Aorta (tissue), 5 donors: ENCODE results near the gene ICA1L. TPM values are rescaled to one million over a fixed set of nuclear protein-coding genes. Genes with fewer than 3 reads are reported as not detected.

Experiments
- ATAC-seq: fragments of 200-7000 bp; cut with Tn5 transposase; one replicate; pipeline ENCODE4 v1.9.1; 2022; ENCODE audit warnings: moderate library complexity; ENCODE audit not compliant: low FRiP score
- DNase-seq, 2 donors: peaks; one replicate each; pipeline ENCODE4 v3.0.0-alpha.2; 2020
- H3K27ac ChIP-seq, 2 donors: one replicate each; pipeline ENCODE4 v1.5.1; 2013; ENCODE audit warnings: low read length in 2 of 2, mild to moderate bottlenecking in 2 of 2, moderate library complexity in 2 of 2, control low read depth in 1 of 2, inconsistent platforms in 1 of 2, low read depth in 1 of 2
- H3K27me3 ChIP-seq, 2 donors: one replicate each; pipeline ENCODE4 v1.6.1; 2013; ENCODE audit warnings: control low read depth in 1 of 2, low read length in 1 of 2, mild to moderate bottlenecking in 1 of 2, moderate library complexity in 1 of 2; ENCODE audit not compliant: insufficient read depth in 2 of 2, control insufficient read depth in 1 of 2
- H3K36me3 ChIP-seq, 2 donors: one replicate each; pipeline ENCODE4 v1.6.1; 2013; ENCODE audit warnings: control low read depth in 1 of 2, low read length in 1 of 2, mild to moderate bottlenecking in 1 of 2; ENCODE audit not compliant: insufficient read depth in 2 of 2, control insufficient read depth in 1 of 2
- H3K4me1 ChIP-seq, 2 donors: one replicate each; pipeline ENCODE4 v1.6.1; 2013; ENCODE audit warnings: low read length in 2 of 2, control low read depth in 1 of 2, mild to moderate bottlenecking in 1 of 2, moderate library complexity in 1 of 2; ENCODE audit not compliant: insufficient read depth in 2 of 2, control insufficient read depth in 1 of 2
- H3K4me3 ChIP-seq, 2 donors: one replicate each; pipeline ENCODE4 v1.5.1; 2013; ENCODE audit warnings: low read length in 2 of 2, control low read depth in 1 of 2, mild to moderate bottlenecking in 1 of 2
- H3K9me3 ChIP-seq: one replicate; pipeline ENCODE4 v1.6.1; 2013; ENCODE audit warnings: mild to moderate bottlenecking, low read length; ENCODE audit not compliant: control insufficient read depth
- whole genome bisulfite sequencing, 2 donors: extraction: QIAGEN DNeasy Blood & Tissue Kit; methylation state at CpG; one replicate each; pipeline ENCODE4 v1.1.7; 2013; 5-methylcytosine and 5-hydroxymethylcytosine counted together
- intact Hi-C, 2 donors: fragments of 100-400 bp; cut with DNase I; formaldehyde crosslinking; loops; one replicate each; pipeline versions ENCODE4 v1.14.2 to v1.15.0; 2022
- polyA plus RNA-seq, 2 donors: library from polyadenylated mRNA; stranded (reverse); fragments of 200-250 nt; gene quantifications; one replicate each; pipeline ENCODE4 v1.2.3, GENCODE V29; 2013
- total RNA-seq, 2 donors: library from RNA; stranded (reverse); fragmentation: NEBNext Ultra II Directional; extraction: Animal tissue kit (Norgen Biotek cat#: 25700); gene quantifications; one replicate each; pipeline ENCODE4 v1.2.1, GENCODE V29; 2021
- donor health status: healthy with polysubstance abuse.
- donor health status: Bipolar disorder and iron deficiency.
- donor health status: DM: no; HTN: no; CAD: no.
- donor health status: DM: no; HTN: no; CAD: no.
- donor health status: DM: yes; HTN: yes; CAD: no.

Gene ICA1L
- total and polyA plus RNA-seq, 4 donors, result 4.8 to 10.3 (median 8.0) TPM

DNA sequence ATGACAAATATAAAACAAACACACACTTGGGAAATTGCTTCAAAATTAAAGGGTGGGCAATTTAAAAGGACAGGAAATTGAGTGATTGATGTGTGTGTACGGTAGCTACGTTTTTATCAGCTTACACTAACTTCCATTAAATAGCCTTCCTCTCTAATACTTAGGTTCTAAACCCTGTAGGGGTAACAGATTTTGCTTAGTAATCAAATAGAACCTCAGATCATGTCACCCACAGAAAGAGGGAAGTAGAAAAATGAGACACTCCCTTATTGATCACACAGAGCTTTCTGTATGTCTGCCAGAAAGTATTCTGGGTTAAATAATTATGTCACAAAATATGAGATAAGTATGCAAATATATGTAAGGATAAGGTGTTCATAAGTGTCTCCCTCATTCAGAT is 93.3 kb downstream of the ICA1L start:
- no peaks in the 10 kb centered on the region for H3K9me3 ChIP-seq
- H3K27me3 ChIP-seq, result no peaks in the 10 kb centered on the region
- DNase-seq (no peak), ATAC-seq (no peak)
- H3K4me1 ChIP-seq, result no peaks in the 10 kb centered on the region
- 76 to 82% methylated on average over 2 of the region's 2 CpGs for WGBS, 2 donors
- intact Hi-C loops, result no loop called here
- no peak overlapping the region for H3K27ac ChIP-seq
- H3K4me3 ChIP-seq, result no peak overlapping the region
- no peaks in the 10 kb centered on the region for H3K36me3 ChIP-seq

- no peaks in the 10 kb centered on the region for H3K4me1 ChIP-seq
- WGBS, 2 donors, result 82 to 89% methylated on average over 37 of the region's 37 CpGs
- intact Hi-C loops, result no loop called here
- no peaks in the 10 kb centered on the region for H3K36me3 ChIP-seq
- no peaks in the 10 kb centered on the region for H3K27me3 ChIP-seq
- no peak overlapping the region for H3K27ac ChIP-seq
- ATAC-seq (no peak), DNase-seq (no peak)
- H3K4me3 ChIP-seq, result no peak overlapping the region
- H3K9me3 ChIP-seq, result no peaks in the 10 kb centered on the region
Observed at GRCh38 chr2:202774104-202774503, 97.5 kb downstream of the ICA1L start.

GRCh38 chr2:202773301-202773973 is 98.1 kb downstream of the ICA1L start:
- no peak for DNase-seq
- intact Hi-C loops, result no loop called here
- Histone ChIP-seq H3K9me3 (no peaks in the 10 kb centered on the region), H3K4me3 (no peak overlapping the region), H3K36me3 (no peaks in the 10 kb centered on the region), H3K27me3 (no peaks in the 10 kb centered on the region), H3K4me1 (no peaks in the 10 kb centered on the region), H3K27ac (no peak overlapping the region)
- 85 to 87% methylated on average over 6 of the region's 6 CpGs for WGBS, 2 donors
- ATAC-seq, result no peak

- intact Hi-C loops, result no loop called here
Observed at GRCh38 chr2:202771741-202772460, 99.7 kb downstream of the ICA1L start.

GRCh38 chr2:202771336-202771735 is 100.2 kb downstream of the ICA1L start:
- H3K36me3 ChIP-seq, result no peaks in the 10 kb centered on the region
- H3K4me3 ChIP-seq, result no peak overlapping the region
- H3K4me1 ChIP-seq, result no peaks in the 10 kb centered on the region
- DNase-seq (no peak), ATAC-seq (no peak)
- H3K27ac ChIP-seq, result no peak overlapping the region
- 86 to 90% methylated on average over 1 of the region's 1 CpG for WGBS, 2 donors
- intact Hi-C loops, result no loop called here
- no peaks in the 10 kb centered on the region for H3K27me3 ChIP-seq
- H3K9me3 ChIP-seq, result no peaks in the 10 kb centered on the region

More at GRCh38 chr2:202771741-202772460, 99.7 kb downstream of the ICA1L start:
- H3K4me3 ChIP-seq, result no peak overlapping the region
- H3K36me3 ChIP-seq, result no peaks in the 10 kb centered on the region
- no peak overlapping the region for H3K27ac ChIP-seq
- WGBS, 2 donors, result 51 to 53% methylated on average over 7 of the region's 7 CpGs
- H3K27me3 ChIP-seq, result no peaks in the 10 kb centered on the region
- ATAC-seq (no peak), DNase-seq (no peak)
- H3K9me3 ChIP-seq, result no peaks in the 10 kb centered on the region
- no peaks in the 10 kb centered on the region for H3K4me1 ChIP-seq

DNA sequence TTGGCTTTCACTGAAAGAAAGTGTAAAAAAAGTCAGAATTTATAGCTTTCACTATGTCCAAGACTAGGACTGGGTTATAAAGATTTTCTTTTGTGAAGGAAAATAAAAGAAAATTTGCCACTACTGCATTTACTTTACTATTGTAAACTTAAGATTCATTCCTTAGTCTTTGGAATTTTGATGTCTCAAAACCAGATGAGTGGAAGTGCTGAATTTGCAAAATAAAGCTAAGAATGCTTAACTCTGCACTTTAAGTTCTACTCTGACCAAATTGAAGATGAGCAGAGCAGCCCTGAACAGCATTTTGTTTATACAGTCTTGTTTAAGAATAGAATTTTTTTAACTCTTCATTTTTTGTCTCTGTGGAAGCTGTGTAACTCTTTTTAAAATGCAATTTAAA is 102.4 kb downstream of the ICA1L start:
- no peaks in the 10 kb centered on the region for H3K9me3 ChIP-seq
- H3K36me3 ChIP-seq, result peaks cover 0 to 4% of the 10 kb centered on the region in 2 donors
- DNase-seq (no peak), ATAC-seq (no peak)
- H3K4me1 ChIP-seq, result no peaks in the 10 kb centered on the region
- intact Hi-C loops, result no loop called here
- no peak overlapping the region for H3K4me3 ChIP-seq
- H3K27ac ChIP-seq, result no peak overlapping the region
- H3K27me3 ChIP-seq, result no peaks in the 10 kb centered on the region

GRCh38 chr2:202768273-202768672 is 103.3 kb downstream of the ICA1L start:
- H3K4me1 ChIP-seq, result no peaks in the 10 kb centered on the region
- peaks cover 0 to 4% of the 10 kb centered on the region in 2 donors for H3K36me3 ChIP-seq
- no peak overlapping the region for H3K4me3 ChIP-seq
- no peaks in the 10 kb centered on the region for H3K9me3 ChIP-seq
- H3K27me3 ChIP-seq, result no peaks in the 10 kb centered on the region
- ATAC-seq, result no peak
- no peak for DNase-seq
- H3K27ac ChIP-seq, result no peak overlapping the region
- intact Hi-C loops, result no loop called here

- intact Hi-C loops, result no loop called here
Observed at GRCh38 chr2:202765436-202765835, 106.1 kb downstream of the ICA1L start.

GRCh38 chr2:202764991-202765390 is 106.6 kb downstream of the ICA1L start:
- H3K27me3 ChIP-seq, result no peaks in the 10 kb centered on the region
- H3K4me1 ChIP-seq, result no peaks in the 10 kb centered on the region
- no peak overlapping the region for H3K4me3 ChIP-seq
- ATAC-seq (no peak), DNase-seq (no peak)
- no peak overlapping the region for H3K27ac ChIP-seq
- H3K9me3 ChIP-seq, result no peaks in the 10 kb centered on the region
- intact Hi-C loops, result no loop called here
- H3K36me3 ChIP-seq, result peaks cover 0 to 4% of the 10 kb centered on the region in 2 donors
- 96 to 97% methylated on average over 3 of the region's 3 CpGs for WGBS, 2 donors

More at GRCh38 chr2:202765436-202765835, 106.1 kb downstream of the ICA1L start:
- DNase-seq (no peak), ATAC-seq (no peak)
- H3K9me3 ChIP-seq, result no peaks in the 10 kb centered on the region
- no peak overlapping the region for H3K27ac ChIP-seq
- WGBS, 2 donors, result 81 to 89% methylated on average over 5 of the region's 5 CpGs
- peaks cover 0 to 4% of the 10 kb centered on the region in 2 donors for H3K36me3 ChIP-seq
- no peaks in the 10 kb centered on the region for H3K27me3 ChIP-seq
- H3K4me3 ChIP-seq, result no peak overlapping the region
- no peaks in the 10 kb centered on the region for H3K4me1 ChIP-seq
